Measurements from ENCODE around the gene ERLEC1. TPM values are rescaled to one million over a fixed set of nuclear protein-coding genes. Genes with fewer than 3 reads are reported as not detected.
A peak's percentile ranks its signal among the peaks of the same experiment; 100 is the strongest.

ERLEC1 gene
- total RNA-seq, 1 donor from 2014 or later, result 50.6 TPM

DNA sequence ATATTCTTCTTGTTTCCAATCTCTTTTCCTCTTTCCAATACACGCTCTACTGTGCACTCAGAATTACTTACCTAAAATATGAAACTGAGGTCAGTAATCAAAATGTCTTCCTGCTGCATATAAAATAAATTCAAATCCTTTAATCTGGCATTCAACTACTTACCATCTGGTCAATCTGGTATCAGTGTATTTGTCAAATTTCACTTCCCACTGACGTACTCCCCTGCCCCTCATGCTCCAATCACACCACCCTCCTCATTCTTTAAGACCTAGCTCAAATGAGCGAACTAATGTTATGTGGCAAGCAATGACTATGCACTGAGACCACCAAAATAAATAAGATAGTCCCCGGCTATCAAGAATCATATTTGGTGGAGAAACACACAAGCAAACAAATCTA lies 6.8 kb upstream of the ERLEC1 start:
- H3K27ac Mint-ChIP-seq (ENCODE audit: unreplicated experiment), result no peak overlapping the region
- no peak for TF ChIP-seq CTCF (IDR thresholded peaks at IDR 0.05)
- no peaks in the 10 kb centered on the region for H3K27me3 Mint-ChIP-seq (ENCODE audit: unreplicated experiment)
- H3K9me3 Mint-ChIP-seq (ENCODE audit: unreplicated experiment), result no peaks in the 10 kb centered on the region
- DNase-seq (ENCODE audit: extremely low spot score, unreplicated experiment), result no peak
- H3K4me3 Mint-ChIP-seq (ENCODE audit: unreplicated experiment), result no peak overlapping the region
- H3K36me3 Mint-ChIP-seq (ENCODE audit: unreplicated experiment), result peaks cover 10% of the 10 kb centered on the region
- peaks cover 15% of the 10 kb centered on the region for H3K4me1 Mint-ChIP-seq (ENCODE audit: unreplicated experiment)

GRCh38 chr2:53782676-53783075 lies 4.2 kb upstream of the ERLEC1 start:
- H3K27ac Mint-ChIP-seq (ENCODE audit: unreplicated experiment), result no peak overlapping the region
- no peak overlapping the region for H3K4me3 Mint-ChIP-seq (ENCODE audit: unreplicated experiment)
- no peak for TF ChIP-seq CTCF (IDR thresholded peaks at IDR 0.05)
- peaks cover 25% of the 10 kb centered on the region for H3K4me1 Mint-ChIP-seq (ENCODE audit: unreplicated experiment)
- no peaks in the 10 kb centered on the region for H3K27me3 Mint-ChIP-seq (ENCODE audit: unreplicated experiment)
- no peaks in the 10 kb centered on the region for H3K9me3 Mint-ChIP-seq (ENCODE audit: unreplicated experiment)
- peaks cover 8% of the 10 kb centered on the region for H3K36me3 Mint-ChIP-seq (ENCODE audit: unreplicated experiment)
- no peak for DNase-seq (ENCODE audit: extremely low spot score, unreplicated experiment)

DNA sequence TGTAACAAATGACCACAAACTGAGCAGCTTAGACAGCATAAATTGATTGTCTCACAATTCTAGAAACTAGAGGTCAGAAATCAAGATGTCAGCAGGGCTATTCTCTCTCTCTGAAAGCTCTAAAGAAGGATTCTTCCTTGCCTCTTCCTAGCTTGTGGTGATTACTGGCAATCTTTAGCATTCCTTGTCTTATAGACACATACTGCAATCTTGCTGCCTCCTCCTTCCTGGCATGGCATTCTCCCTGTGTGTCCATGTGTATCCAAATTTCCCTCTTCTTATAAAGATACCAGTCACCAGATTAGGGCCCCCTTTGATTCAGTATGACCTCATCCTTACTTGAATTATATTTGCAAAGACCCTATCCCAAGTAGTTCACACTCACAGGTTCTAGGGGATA lies 2.4 kb upstream of the ERLEC1 start:
- no peaks in the 10 kb centered on the region for H3K27me3 Mint-ChIP-seq (ENCODE audit: unreplicated experiment)
- no peak for TF ChIP-seq CTCF (IDR thresholded peaks at IDR 0.05)
- peak overlapping the region; percentile 97 for H3K4me3 Mint-ChIP-seq (ENCODE audit: unreplicated experiment)
- no peak for DNase-seq (ENCODE audit: extremely low spot score, unreplicated experiment)
- H3K4me1 Mint-ChIP-seq (ENCODE audit: unreplicated experiment), result peaks cover 36% of the 10 kb centered on the region
- H3K36me3 Mint-ChIP-seq (ENCODE audit: unreplicated experiment), result peaks cover 4% of the 10 kb centered on the region
- no peaks in the 10 kb centered on the region for H3K9me3 Mint-ChIP-seq (ENCODE audit: unreplicated experiment)
- H3K27ac Mint-ChIP-seq (ENCODE audit: unreplicated experiment), result peak overlapping the region; percentile 98

GRCh38 chr2:53785366-53785765 lies 1.5 kb upstream of the ERLEC1 start:
- Mint-ChIP-seq H3K36me3 (ENCODE audit: unreplicated experiment) (no peaks in the 10 kb centered on the region), H3K9me3 (ENCODE audit: unreplicated experiment) (no peaks in the 10 kb centered on the region), H3K4me1 (ENCODE audit: unreplicated experiment) (peaks cover 36% of the 10 kb centered on the region), H3K27me3 (ENCODE audit: unreplicated experiment) (no peaks in the 10 kb centered on the region), H3K4me3 (ENCODE audit: unreplicated experiment) (peak overlapping the region; percentile 97), H3K27ac (ENCODE audit: unreplicated experiment) (peak overlapping the region; percentile 98)
- no peak for TF ChIP-seq CTCF (IDR thresholded peaks at IDR 0.05)
- DNase-seq (ENCODE audit: extremely low spot score, unreplicated experiment), result no peak

- no peaks in the 10 kb centered on the region for H3K36me3 Mint-ChIP-seq (ENCODE audit: unreplicated experiment)
- H3K27me3 Mint-ChIP-seq (ENCODE audit: unreplicated experiment), result no peaks in the 10 kb centered on the region
- DNase-seq (ENCODE audit: extremely low spot score, unreplicated experiment), result no peak
- no peak for TF ChIP-seq CTCF (IDR thresholded peaks at IDR 0.05)
- H3K4me3 Mint-ChIP-seq (ENCODE audit: unreplicated experiment), result peak overlapping the region; percentile 97
- H3K4me1 Mint-ChIP-seq (ENCODE audit: unreplicated experiment), result peaks cover 41% of the 10 kb centered on the region
- no peaks in the 10 kb centered on the region for H3K9me3 Mint-ChIP-seq (ENCODE audit: unreplicated experiment)
- H3K27ac Mint-ChIP-seq (ENCODE audit: unreplicated experiment), result peak overlapping the region; percentile 98
Observed at GRCh38 chr2:53786352-53786704, 516 bp upstream of the ERLEC1 start.

All from osteocyte (in vitro differentiated cells).